GM12891 (cell line): ENCODE data around the gene GNB1L.

Experiments used
- POLR2A ChIP-seq: IDR thresholded peaks from 2 replicates; pipeline ENCODE4 v1.6.1; 2011; ENCODE audit warnings: low read depth, low read length, control low read depth
- TAF1 ChIP-seq: IDR thresholded peaks from 2 replicates; pipeline ENCODE4 v1.6.1; 2011; ENCODE audit warnings: low read depth, low read length, control low read depth

DNA sequence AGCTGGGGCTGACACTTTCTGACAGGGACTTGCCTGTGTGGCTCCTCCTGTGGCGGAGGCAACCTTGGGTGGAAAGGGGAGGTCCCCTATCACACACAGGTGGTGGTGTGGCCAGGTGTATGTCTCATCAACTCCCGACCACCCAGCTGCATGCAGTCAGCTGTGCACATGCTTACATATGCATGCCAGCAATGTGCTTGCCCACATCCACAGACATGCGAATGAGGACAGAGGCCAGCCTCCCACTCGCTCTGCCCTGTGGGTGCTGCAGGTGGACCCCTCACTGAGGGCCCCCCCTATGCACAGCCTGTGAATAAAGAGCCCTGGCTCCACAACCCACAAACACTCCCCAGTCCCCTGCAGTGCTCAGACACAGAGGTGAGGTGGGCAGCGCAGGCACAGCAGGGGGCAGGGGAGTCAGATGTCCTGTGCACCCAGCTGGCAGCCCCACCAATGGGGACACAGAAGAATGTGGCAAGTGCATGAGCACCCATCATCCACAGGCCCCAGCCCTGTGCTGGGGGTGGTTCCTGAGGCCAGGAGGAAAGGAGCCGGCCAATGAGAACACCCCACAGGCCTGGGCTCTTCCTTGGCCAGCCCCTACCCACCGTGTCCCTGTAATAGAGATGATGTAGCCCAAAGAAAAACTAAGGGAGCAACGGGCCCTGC is 9.5 kb downstream of the GNB1L start:
- no peak for TF ChIP-seq POLR2A
- TF ChIP-seq TAF1: no peak
